SK-N-SH (cell line): ENCODE measurements around the gene ADAMTS19. TPM values are rescaled to one million over a fixed set of nuclear protein-coding genes. Genes with fewer than 3 reads are reported as not detected.
A peak's percentile ranks its signal among the peaks of the same experiment; 100 is the strongest.

Experiments used
- CTCF ChIA-PET: fragments of 300-600, 350-600 bp; formaldehyde crosslinking; extraction: SDS; loops from one replicate; lab custom pipeline; 2021; lab: Yijun Ruan, JAX
- POLR2A ChIA-PET: fragments of 350-600 bp; sonication (Branson Sonifier 250); formaldehyde crosslinking; extraction: SDS; loops from one replicate; lab custom pipeline; 2020; ENCODE audit warnings: antibody characterized with exemption, inconsistent platforms; lab: Yijun Ruan, JAX
- DNase-seq: peaks from one replicate; pipeline ENCODE4 v3.0.0; 2012
- H2AFZ ChIP-seq: fragments of 200-600 bp; sonication (generic); 2 replicates; pipeline ENCODE4 v1.8.1; 2016; ENCODE audit warnings: antibody characterized with exemption, mild to moderate bottlenecking, low read depth
- H3F3A ChIP-seq: fragments of 200-600 bp; sonication (generic); replicated peaks from 2 replicates; pipeline ENCODE3; 2016; ENCODE audit warnings: antibody characterized with exemption, mild to moderate bottlenecking; ENCODE audit not compliant: insufficient read depth
- H3K27ac ChIP-seq, 2 experiments: fragments of 200-500 bp in 1 of 2; fragments of 200-600 bp in 1 of 2; sonication (Bioruptor generic) in 1 of 2; sonication (generic), shearing (Covaris generic) in 1 of 2; 2 replicates each; pipeline versions ENCODE4 v1.5.1 to v1.6.1; 2014 to 2016; ENCODE audit warnings: low read depth in 2 of 2, inconsistent platforms in 1 of 2, low read length in 1 of 2, mild to moderate bottlenecking in 1 of 2, mixed read lengths in 1 of 2
- H3K27me3 ChIP-seq: fragments of 200-600 bp; sonication (generic), shearing (Covaris generic); 2 replicates; pipeline ENCODE4 v1.6.1; 2016; ENCODE audit warnings: mixed run types; ENCODE audit not compliant: insufficient read depth
- H3K36me3 ChIP-seq, 2 experiments: fragments of 200-500 bp in 1 of 2; fragments of 200-600 bp in 1 of 2; sonication (Bioruptor generic) in 1 of 2; sonication (generic) in 1 of 2; replicated peaks in 1 of 2; 2 replicates each; pipeline versions ENCODE3 to v1.5.1; 2014 to 2016; ENCODE audit warnings: low read length in 1 of 2, mild to moderate bottlenecking in 1 of 2; ENCODE audit not compliant: insufficient read depth in 2 of 2, control insufficient read depth in 1 of 2
- H3K4me1 ChIP-seq, 2 experiments: fragments of 200-500 bp in 1 of 2; fragments of 200-600 bp in 1 of 2; sonication (Bioruptor generic) in 1 of 2; sonication (generic), shearing (Covaris generic) in 1 of 2; 2 replicates each; pipeline versions ENCODE4 v1.5.1 to v1.6.1; 2014 to 2016; ENCODE audit warnings: low read depth in 1 of 2, low read length in 1 of 2, mixed run types in 1 of 2; ENCODE audit not compliant: insufficient read depth in 2 of 2, control insufficient read depth in 1 of 2
- H3K4me2 ChIP-seq: fragments of 200-600 bp; sonication (generic), shearing (Covaris generic); 2 replicates; pipeline ENCODE4 v1.6.1; 2017; ENCODE audit warnings: mixed run types
- H3K4me3 ChIP-seq, 2 experiments: fragments of 200-500 bp in 1 of 2; fragments of 200-600 bp in 1 of 2; sonication (Bioruptor generic) in 1 of 2; sonication (generic), shearing (Covaris generic) in 1 of 2; 2 replicates each; pipeline versions ENCODE4 v1.5.1 to v1.8.1; 2014 to 2016; ENCODE audit warnings: low read depth in 2 of 2, inconsistent platforms in 1 of 2, low read length in 1 of 2, mild to moderate bottlenecking in 1 of 2, mixed read lengths in 1 of 2, moderate library complexity in 1 of 2
- H3K79me2 ChIP-seq: fragments of 200-600 bp; sonication (generic); 2 replicates; pipeline ENCODE4 v1.8.1; 2017; ENCODE audit warnings: mild to moderate bottlenecking; ENCODE audit not compliant: insufficient read depth
- H3K9ac ChIP-seq: fragments of 200-600 bp; sonication (generic); 2 replicates; pipeline ENCODE4 v1.6.1; 2017; ENCODE audit warnings: mixed run types
- H3K9me2 ChIP-seq: fragments of 200-600 bp; sonication (generic); 2 replicates; pipeline ENCODE4 v1.6.1; 2017; ENCODE audit warnings: mixed run types
- H3K9me3 ChIP-seq: fragments of 200-600 bp; sonication (generic); 2 replicates; pipeline ENCODE4 v1.6.1; 2017; ENCODE audit warnings: mixed run types, mild to moderate bottlenecking, moderate library complexity
- H4K20me1 ChIP-seq: fragments of 200-600 bp; sonication (generic); 2 replicates; pipeline ENCODE4 v1.6.1; 2017; ENCODE audit warnings: mild to moderate bottlenecking, mixed run types; ENCODE audit not compliant: insufficient read depth
- MEF2A ChIP-seq: IDR thresholded peaks from 2 replicates; pipeline ENCODE4 v1.4.0; 2012; ENCODE audit warnings: low read depth, borderline replicate concordance
- POLR2AphosphoS5 ChIP-seq: IDR thresholded peaks from 2 replicates; pipeline ENCODE4 v1.6.1; 2012; ENCODE audit warnings: low read depth, low read length
- RAD21 ChIP-seq: IDR thresholded peaks from 2 replicates; pipeline ENCODE4 v1.6.1; 2012; ENCODE audit warnings: mild to moderate bottlenecking, low read length
- RFX5 ChIP-seq: IDR thresholded peaks from 2 replicates; pipeline ENCODE4 v1.6.1; 2012; ENCODE audit warnings: mild to moderate bottlenecking, improper control_type of control experiment, low read length
- RXRA ChIP-seq: IDR thresholded peaks from 2 replicates; pipeline ENCODE4 v1.4.0; 2012; ENCODE audit warnings: low read depth, mild to moderate bottlenecking, borderline replicate concordance
- TCF12 ChIP-seq: IDR thresholded peaks from 2 replicates; pipeline ENCODE4 v1.4.0; 2012
- TEAD4 ChIP-seq: IDR thresholded peaks from 2 replicates; pipeline ENCODE4 v1.4.0; 2012; ENCODE audit warnings: mild to moderate bottlenecking, borderline replicate concordance; ENCODE audit not compliant: insufficient read depth
- USF1 ChIP-seq: IDR thresholded peaks from 2 replicates; pipeline ENCODE4 v1.4.0; 2012; ENCODE audit warnings: low read depth, borderline replicate concordance
- YY1 ChIP-seq: IDR thresholded peaks from 2 replicates; pipeline ENCODE4 v1.4.0; 2012; ENCODE audit warnings: low read depth, mild to moderate bottlenecking
- WGBS: methylation state at CpG from one replicate; pipeline ENCODE4 v1.1.6; 2017; ENCODE audit warnings: low lambda C conversion rate; 5-methylcytosine and 5-hydroxymethylcytosine counted together
- polyA plus RNA-seq, 3 experiments: library from polyadenylated mRNA; depleted of rRNA; stranded (reverse); fragments of >200 nt; gene quantifications; 2 replicates each; pipeline ENCODE4 v1.2.3, GENCODE V29; 2012
- TF ChIP-seq, protein P1 (sequence below): fragments of 200-600 bp; sonication (generic); IDR thresholded peaks from 2 replicates; pipeline ENCODE4 v1.6.1; 2017; ENCODE audit warnings: antibody characterized with exemption, mild to moderate bottlenecking, moderate library complexity

The ADAMTS19 gene
- polyA plus RNA-seq, 1 of the 3 experiments (the other 2 are of a cell fraction), result 0.10 TPM

- no peak overlapping the region for H2AFZ ChIP-seq
These were observed 1.0 kb downstream of the ADAMTS19 start for GRCh38 chr5:129460936-129461710.

DNA sequence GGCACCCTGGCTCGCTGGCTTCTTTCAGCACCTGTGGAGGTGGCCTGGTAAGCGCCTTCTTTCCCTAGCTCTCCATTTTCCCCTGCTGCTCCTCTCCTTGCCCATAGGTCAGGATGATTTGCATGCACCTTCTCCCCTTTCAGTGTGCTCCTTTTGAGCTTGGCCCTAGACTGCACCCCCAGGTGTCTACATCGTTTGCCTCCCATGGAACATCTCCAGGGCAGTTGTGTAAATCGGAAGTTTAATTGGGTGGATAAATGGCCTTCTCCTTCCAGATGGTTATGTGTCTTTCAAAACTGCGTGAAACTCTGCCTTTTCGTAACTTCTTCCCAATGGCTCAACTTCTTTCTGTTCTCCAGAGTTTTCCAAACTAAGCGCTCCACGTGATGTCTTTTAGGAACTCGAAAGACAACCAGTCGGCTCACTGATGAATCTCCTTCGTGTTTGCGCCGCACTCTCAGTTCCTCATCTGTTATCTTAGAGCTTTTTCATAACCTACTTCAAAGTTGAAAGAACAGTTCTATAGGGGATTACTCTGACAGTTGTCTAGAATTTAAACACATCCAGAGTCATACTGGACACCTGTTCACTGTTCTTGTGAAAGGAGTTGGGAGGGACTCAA is 1.7 kb downstream of the ADAMTS19 start:
- ChIA-PET CTCF (interaction anchor here (0.6 kb wide), 1 partner anchor 220 kb away, joined by 3 read pairs; no protein-coding TSS in a partner anchor), POLR2A (no interaction called here)
- WGBS, result 55% methylated on average over 13 of the region's 13 CpGs

More at GRCh38 chr5:129460936-129461710, 1.0 kb downstream of the ADAMTS19 start:
- Histone ChIP-seq H3F3A (no peaks in the 10 kb centered on the region), H3K4me1 (no peaks in the 10 kb centered on the region; a peak in 1 of 4 replicates), H3K79me2 (no peaks in the 10 kb centered on the region), H3K27ac (no peak overlapping the region), H3K4me3 (peak overlapping the region in 1 of 2 experiments; percentile 37; a peak in 2 of 4 replicates), H3K9me2 (no peaks in the 10 kb centered on the region), H4K20me1 (no peaks in the 10 kb centered on the region), H3K9ac (no peak overlapping the region), H3K4me2 (peak overlapping the region; percentile 55), H3K36me3 (no peaks in the 10 kb centered on the region), H3K9me3 (no peaks in the 10 kb centered on the region), H3K27me3 (peaks cover 29% of the 10 kb centered on the region)
- peak; percentile 71 for DNase-seq
- CTCF ChIA-PET, result interaction anchor here (0.6 kb wide), 1 partner anchor 221 kb away, joined by 3 read pairs; no protein-coding TSS in a partner anchor
- peak; percentile 33; the same call in 1 of the 2 replicates for TF ChIP-seq RAD21
- TF ChIP-seq, protein P1, sequence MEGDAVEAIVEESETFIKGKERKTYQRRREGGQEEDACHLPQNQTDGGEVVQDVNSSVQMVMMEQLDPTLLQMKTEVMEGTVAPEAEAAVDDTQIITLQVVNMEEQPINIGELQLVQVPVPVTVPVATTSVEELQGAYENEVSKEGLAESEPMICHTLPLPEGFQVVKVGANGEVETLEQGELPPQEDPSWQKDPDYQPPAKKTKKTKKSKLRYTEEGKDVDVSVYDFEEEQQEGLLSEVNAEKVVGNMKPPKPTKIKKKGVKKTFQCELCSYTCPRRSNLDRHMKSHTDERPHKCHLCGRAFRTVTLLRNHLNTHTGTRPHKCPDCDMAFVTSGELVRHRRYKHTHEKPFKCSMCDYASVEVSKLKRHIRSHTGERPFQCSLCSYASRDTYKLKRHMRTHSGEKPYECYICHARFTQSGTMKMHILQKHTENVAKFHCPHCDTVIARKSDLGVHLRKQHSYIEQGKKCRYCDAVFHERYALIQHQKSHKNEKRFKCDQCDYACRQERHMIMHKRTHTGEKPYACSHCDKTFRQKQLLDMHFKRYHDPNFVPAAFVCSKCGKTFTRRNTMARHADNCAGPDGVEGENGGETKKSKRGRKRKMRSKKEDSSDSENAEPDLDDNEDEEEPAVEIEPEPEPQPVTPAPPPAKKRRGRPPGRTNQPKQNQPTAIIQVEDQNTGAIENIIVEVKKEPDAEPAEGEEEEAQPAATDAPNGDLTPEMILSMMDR, result peak; percentile 30
- no peak for TF ChIP-seq RFX5
- TF ChIP-seq TCF12, result no peak
- no peak for TF ChIP-seq MEF2A
- no peak for TF ChIP-seq TEAD4
- TF ChIP-seq POLR2AphosphoS5, result no peak
- POLR2A ChIA-PET, result no interaction called here
- 4% methylated on average over 28 of the region's 88 CpGs for WGBS

More for the DNA sequence above, 1.7 kb downstream of the ADAMTS19 start:
- Histone ChIP-seq H2AFZ (no peak overlapping the region), H3K9ac (no peak overlapping the region), H3F3A (no peaks in the 10 kb centered on the region), H3K9me3 (no peaks in the 10 kb centered on the region), H3K4me3 (no peak overlapping the region), H3K4me2 (no peak overlapping the region), H3K4me1 (no peaks in the 10 kb centered on the region; a peak in 1 of 4 replicates), H3K36me3 (no peaks in the 10 kb centered on the region), H4K20me1 (no peaks in the 10 kb centered on the region), H3K79me2 (no peaks in the 10 kb centered on the region), H3K27ac (no peak overlapping the region), H3K9me2 (no peaks in the 10 kb centered on the region), H3K27me3 (peaks cover 29% of the 10 kb centered on the region)
- no peak for DNase-seq
- TF ChIP-seq USF1 (no peak), YY1 (no peak), RXRA (no peak)
